ENCODE data around the gene NFE2.
A peak's percentile ranks its signal among the peaks of the same experiment; 100 is the strongest.
"Not testable (repeated sequence)": the region's sequence is repeated elsewhere in the genome, so short reads cannot be mapped to it uniquely, and the experiment has no call there.

Gene NFE2

GRCh38 chr12:54300732-54301427 is at the start of gene NFE2:
TSS of gene NFE2 (minus strand) at chr12:54301015. CDS start at chr12:54295248, 5,767 bp downstream.
- no peak for DNase-seq

GRCh38 chr12:54349679-54350078 is 48.9 kb upstream of the NFE2 start:
- DNase-seq: no peak

GRCh38 chr12:54349036-54349435 is 48.2 kb upstream of the NFE2 start:
- no peak for DNase-seq

GRCh38 chr12:54341378-54342300 is 40.8 kb upstream of the NFE2 start:
- DNase-seq: no peak

GRCh38 chr12:54340846-54341245 is 40.0 kb upstream of the NFE2 start:
- DNase-seq: no peak

GRCh38 chr12:54338698-54339296 is 38.0 kb upstream of the NFE2 start:
- no peak for DNase-seq

- no peak for DNase-seq
These were observed 37.2 kb upstream of the NFE2 start for GRCh38 chr12:54337854-54338650.

GRCh38 chr12:54337280-54337842 is 36.5 kb upstream of the NFE2 start:
- DNase-seq: no peak

GRCh38 chr12:54333420-54334034 is 32.7 kb upstream of the NFE2 start:
- no peak for DNase-seq

- no peak for DNase-seq
These were observed 30.6 kb upstream of the NFE2 start for GRCh38 chr12:54331461-54331860.

GRCh38 chr12:54330442-54330841 is 29.6 kb upstream of the NFE2 start:
- DNase-seq: no peak

GRCh38 chr12:54329759-54330158 is 28.9 kb upstream of the NFE2 start:
- DNase-seq: no peak

GRCh38 chr12:54328595-54329337 is 28.0 kb upstream of the NFE2 start:
- no peak for DNase-seq

- DNase-seq: not testable (repeated sequence)
These were observed 24.8 kb upstream of the NFE2 start for GRCh38 chr12:54325442-54326109.

GRCh38 chr12:54324617-54325441 is 24.0 kb upstream of the NFE2 start, which contains the start of gene COPZ1:
TSS of gene COPZ1 (plus strand) at chr12:54325131. CDS start at chr12:54325164, 33 bp downstream.
- peak; percentile 91 for DNase-seq

GRCh38 chr12:54321363-54321762 is 20.5 kb upstream of the NFE2 start:
- no peak for DNase-seq

- not testable (repeated sequence) for DNase-seq
These were observed 11.5 kb upstream of the NFE2 start for GRCh38 chr12:54312309-54312708.

GRCh38 chr12:54311051-54311450 is 10.2 kb upstream of the NFE2 start:
- DNase-seq: no peak

- peak; percentile 31 for DNase-seq
These were observed 6.3 kb upstream of the NFE2 start for GRCh38 chr12:54306925-54307741.
